NCI-H510A (cell line): ENCODE data around the gene LOC128125822.
"Not testable (repeated sequence)": the region's sequence is repeated elsewhere in the genome, so short reads cannot be mapped to it uniquely, and the experiment has no call there.

Experiments used
- DNase-seq: peaks from one replicate; lab custom pipeline; 2025; lab: John Stamatoyannopoulos, UW

Gene LOC128125822

GRCh38 chr6:63582579-63583231, 10.4 kb downstream of the LOC128125822 start:
- DNase-seq, result no peak

- DNase-seq, result no peak
Measured at GRCh38 chr6:63584125-63584514, 11.8 kb downstream of the LOC128125822 start.

- DNase-seq, result no peak
Measured at GRCh38 chr6:63584566-63584965, 12.3 kb downstream of the LOC128125822 start.

- DNase-seq, result not testable (repeated sequence)
Measured at GRCh38 chr6:63585652-63586051, 13.4 kb downstream of the LOC128125822 start.

GRCh38 chr6:63589952-63590411, 17.7 kb downstream of the LOC128125822 start:
- DNase-seq, result no peak

GRCh38 chr6:63592886-63593285, 20.6 kb downstream of the LOC128125822 start:
- DNase-seq, result no peak

- no peak for DNase-seq
Measured at GRCh38 chr6:63597141-63598048, 25.1 kb downstream of the LOC128125822 start.

- DNase-seq, result peak; percentile 56
Measured at GRCh38 chr6:63598049-63599036, 26.1 kb downstream of the LOC128125822 start.

GRCh38 chr6:63599243-63599642, 27.0 kb downstream of the LOC128125822 start:
- no peak for DNase-seq

GRCh38 chr6:63600136-63600535, 27.9 kb downstream of the LOC128125822 start:
- no peak for DNase-seq

- DNase-seq, result no peak
Measured at GRCh38 chr6:63609231-63609630, 37.0 kb downstream of the LOC128125822 start.

- DNase-seq, result no peak
Measured at GRCh38 chr6:63610944-63611343, 38.7 kb downstream of the LOC128125822 start.

- DNase-seq, result no peak
Measured at GRCh38 chr6:63611560-63611959, 39.3 kb downstream of the LOC128125822 start.

GRCh38 chr6:63615590-63615989, 43.3 kb downstream of the LOC128125822 start:
- DNase-seq, result no peak
